Astrocyte of the hippocampus (primary cell): ENCODE measurements around the gene TMEM106A.
A peak's percentile ranks its signal among the peaks of the same experiment; 100 is the strongest.
"Not testable (repeated sequence)": the region's sequence is repeated elsewhere in the genome, so short reads cannot be mapped to it uniquely, and the experiment has no call there.

Experiments used
- DNase-seq: peaks from one replicate; pipeline ENCODE4 v3.0.0; 2011; ENCODE audit warnings: low read depth, low spot score

The TMEM106A gene

GRCh38 chr17:43211480-43212402 lies at the start of gene TMEM106A:
Gene TMEM106A, plus strand, starts transcription at chr17:43211875. Its CDS starts 1,167 bp downstream, at chr17:43213042.
- DNase-seq = peak; percentile 93

GRCh38 chr17:43165971-43166370 lies 45.7 kb upstream of the TMEM106A start:
- not testable (repeated sequence) for DNase-seq

GRCh38 chr17:43169561-43170139 lies 42.0 kb upstream of the TMEM106A start:
- peak; percentile 16 for DNase-seq

GRCh38 chr17:43170140-43170765 lies 41.4 kb upstream of the TMEM106A start:
- peak; percentile 97 for DNase-seq

- DNase-seq = peak; percentile 98
These were observed 40.7 kb upstream of the TMEM106A start, which contains the start of gene NBR1 for GRCh38 chr17:43170766-43171585. Gene NBR1, plus strand, starts transcription at chr17:43171214. Its CDS starts 4,586 bp downstream, at chr17:43175800.

GRCh38 chr17:43171586-43172487 lies 39.8 kb upstream of the TMEM106A start:
- peak; percentile 87 for DNase-seq

GRCh38 chr17:43175213-43176118 lies 36.2 kb upstream of the TMEM106A start:
- DNase-seq = peak; percentile 20

- no peak for DNase-seq
These were observed 35.5 kb upstream of the TMEM106A start for GRCh38 chr17:43176119-43176570.

- DNase-seq = no peak
These were observed 27.8 kb upstream of the TMEM106A start for GRCh38 chr17:43183921-43184320.

- not testable (repeated sequence) for DNase-seq
These were observed 25.0 kb upstream of the TMEM106A start for GRCh38 chr17:43186656-43187055.

GRCh38 chr17:43193251-43193650 lies 18.4 kb upstream of the TMEM106A start:
- DNase-seq = no peak

- DNase-seq = no peak
These were observed 12.0 kb upstream of the TMEM106A start for GRCh38 chr17:43199633-43200032.

- no peak for DNase-seq
These were observed 11.5 kb upstream of the TMEM106A start for GRCh38 chr17:43200127-43200526.

- DNase-seq = not testable (repeated sequence)
These were observed 8.7 kb upstream of the TMEM106A start for GRCh38 chr17:43203013-43203412.

GRCh38 chr17:43210576-43210975 lies 1.1 kb upstream of the TMEM106A start:
- DNase-seq = no peak

- DNase-seq = peak; percentile 7
These were observed 574 bp upstream of the TMEM106A start for GRCh38 chr17:43211123-43211479.

GRCh38 chr17:43212641-43213490 lies 1.2 kb downstream of the TMEM106A start:
- DNase-seq = peak; percentile 5

- DNase-seq = no peak
These were observed 1.9 kb downstream of the TMEM106A start for GRCh38 chr17:43213545-43213944.
